OCI-LY1 (cell line): ENCODE data around the gene FBRSL1.

Experiments used
- EZH2 ChIP-seq: fragments of 200-600 bp; sonication (generic), shearing (Covaris generic); IDR thresholded peaks from 2 replicates; pipeline ENCODE4 v1.8.0; 2017; ENCODE audit warnings: borderline replicate concordance, mixed run types, mild to moderate bottlenecking, antibody characterized with exemption, low read length, moderate library complexity, mixed read lengths
- TF ChIP-seq, protein P1 (sequence below): fragments of 200-600 bp; sonication (generic), shearing (Covaris generic); IDR thresholded peaks from 2 replicates; pipeline ENCODE4 v1.5.1; 2017; ENCODE audit warnings: mild to moderate bottlenecking, antibody characterized with exemption, low read length, moderate library complexity, mixed read lengths

DNA sequence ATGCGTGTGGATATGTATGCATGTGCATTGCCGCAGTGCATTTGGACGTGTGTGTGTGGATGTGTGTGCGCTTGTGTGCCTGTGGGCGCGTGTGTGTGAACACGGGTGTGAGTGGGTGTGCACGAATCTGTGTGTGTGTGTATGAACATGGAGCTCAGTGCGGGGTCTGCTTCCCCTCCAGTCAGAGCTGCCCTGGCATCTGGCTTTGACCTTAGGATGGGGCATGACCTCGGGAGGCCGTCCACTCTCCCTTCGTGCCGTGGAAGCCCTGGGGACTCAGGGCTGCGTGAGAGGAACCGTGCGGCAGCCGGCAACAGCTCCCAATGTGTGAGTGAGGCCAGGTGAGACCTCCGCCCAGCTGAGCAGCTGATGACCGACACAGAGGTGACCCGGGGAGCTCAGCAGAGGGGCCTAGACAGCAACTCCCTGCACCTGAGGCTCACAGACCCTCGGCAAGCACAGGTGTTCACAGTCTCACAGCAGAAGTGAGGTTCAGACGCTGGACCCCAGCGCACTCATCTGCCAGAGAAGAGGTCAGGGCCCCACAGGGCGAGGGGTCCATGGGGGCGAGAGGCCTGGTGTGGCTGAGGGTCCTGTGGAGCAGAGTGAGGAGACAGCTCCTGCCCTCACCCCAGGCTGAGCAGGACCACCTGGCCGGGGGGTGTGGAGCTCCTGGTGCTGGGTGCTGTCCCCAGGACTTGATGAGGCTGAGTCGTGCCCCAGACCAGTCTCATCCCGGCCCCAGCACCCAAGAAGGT lies 33.6 kb upstream of the FBRSL1 start:
- no peak for TF ChIP-seq EZH2
- TF ChIP-seq, protein P1, sequence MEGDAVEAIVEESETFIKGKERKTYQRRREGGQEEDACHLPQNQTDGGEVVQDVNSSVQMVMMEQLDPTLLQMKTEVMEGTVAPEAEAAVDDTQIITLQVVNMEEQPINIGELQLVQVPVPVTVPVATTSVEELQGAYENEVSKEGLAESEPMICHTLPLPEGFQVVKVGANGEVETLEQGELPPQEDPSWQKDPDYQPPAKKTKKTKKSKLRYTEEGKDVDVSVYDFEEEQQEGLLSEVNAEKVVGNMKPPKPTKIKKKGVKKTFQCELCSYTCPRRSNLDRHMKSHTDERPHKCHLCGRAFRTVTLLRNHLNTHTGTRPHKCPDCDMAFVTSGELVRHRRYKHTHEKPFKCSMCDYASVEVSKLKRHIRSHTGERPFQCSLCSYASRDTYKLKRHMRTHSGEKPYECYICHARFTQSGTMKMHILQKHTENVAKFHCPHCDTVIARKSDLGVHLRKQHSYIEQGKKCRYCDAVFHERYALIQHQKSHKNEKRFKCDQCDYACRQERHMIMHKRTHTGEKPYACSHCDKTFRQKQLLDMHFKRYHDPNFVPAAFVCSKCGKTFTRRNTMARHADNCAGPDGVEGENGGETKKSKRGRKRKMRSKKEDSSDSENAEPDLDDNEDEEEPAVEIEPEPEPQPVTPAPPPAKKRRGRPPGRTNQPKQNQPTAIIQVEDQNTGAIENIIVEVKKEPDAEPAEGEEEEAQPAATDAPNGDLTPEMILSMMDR: no peak
